KG1 (cell line): Measurements from ENCODE around the gene CHST2.

Source experiments
- DNase-seq: peaks from one replicate; lab custom pipeline; 2025; lab: John Stamatoyannopoulos, UW

CHST2 gene

DNA sequence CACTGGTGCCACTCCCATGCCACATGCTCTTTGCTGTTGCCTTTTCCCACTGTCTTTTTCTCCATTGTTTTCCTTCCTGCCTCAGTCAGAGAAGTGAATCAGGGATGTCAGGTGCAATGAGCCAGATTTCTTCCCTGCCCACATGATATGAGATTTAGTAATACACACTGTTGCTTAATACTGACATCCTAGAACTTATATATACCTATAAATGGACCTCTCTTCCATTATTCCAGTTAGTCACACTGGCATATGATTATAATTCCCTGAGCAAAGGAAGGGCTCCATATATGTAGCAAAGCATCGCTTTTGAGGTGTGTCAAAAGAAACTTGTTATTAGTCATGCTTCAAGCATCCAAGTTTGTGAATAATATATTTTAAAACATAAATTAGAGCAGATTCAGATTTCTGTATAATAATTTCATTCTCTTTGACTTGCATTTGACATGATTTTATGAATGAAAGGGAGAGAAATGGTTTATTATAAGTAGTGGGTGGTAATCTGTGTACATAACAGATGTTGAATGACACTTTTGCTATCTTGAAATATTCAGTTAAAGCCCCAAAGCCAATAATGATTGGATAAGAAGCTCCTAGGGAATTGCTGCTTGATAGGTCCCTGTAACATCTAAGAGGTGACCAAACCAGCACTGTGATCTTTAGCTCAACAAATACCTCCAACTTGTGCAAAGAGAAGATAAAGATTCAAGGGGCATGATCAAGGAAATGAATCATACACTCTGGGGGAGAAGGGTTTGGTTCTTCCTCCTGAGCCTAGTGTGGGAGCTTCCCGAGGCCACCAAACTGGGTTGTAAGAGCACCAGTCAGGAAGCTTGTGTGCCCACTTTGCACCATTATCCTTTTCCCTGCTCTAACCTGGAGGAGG is 48.6 kb downstream of the CHST2 start:
- DNase-seq = peak; percentile 41

DNA sequence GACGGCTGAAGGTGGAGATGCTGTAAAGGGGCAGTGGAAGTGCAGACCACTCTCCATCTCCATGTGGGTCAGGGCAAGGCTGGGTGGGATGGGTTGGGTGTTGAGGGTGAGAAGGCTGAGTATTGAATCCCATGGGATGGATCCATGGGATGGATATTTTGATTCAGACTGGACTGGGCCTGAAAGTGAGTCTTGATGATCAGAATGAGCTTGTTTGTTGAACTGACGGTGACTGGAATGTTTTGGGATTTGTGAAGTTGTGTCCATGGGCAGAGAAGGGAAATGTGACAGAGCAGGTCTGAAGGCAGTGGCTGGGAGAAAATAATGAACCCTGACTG is 49.3 kb downstream of the CHST2 start:
- no peak for DNase-seq

DNA sequence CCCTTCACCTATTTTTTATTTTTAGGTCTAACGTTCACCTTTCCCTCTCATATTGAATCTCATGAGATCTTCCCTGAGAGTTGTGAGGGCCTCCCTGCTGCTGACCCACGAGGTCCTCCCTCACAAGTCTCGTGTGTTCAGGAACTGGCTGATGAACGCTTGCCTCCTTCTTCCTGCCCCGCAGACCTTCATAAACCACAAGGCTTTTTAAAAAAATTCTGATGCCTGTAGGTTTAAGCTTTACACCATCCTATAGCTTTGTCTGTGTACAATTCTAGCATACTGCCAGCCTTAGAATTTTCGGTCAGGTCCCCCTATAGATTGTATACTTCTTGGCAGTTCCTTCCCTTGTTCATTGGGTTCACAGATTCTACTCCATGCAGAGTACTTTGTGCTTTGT is 50.5 kb downstream of the CHST2 start:
- DNase-seq = no peak

DNA sequence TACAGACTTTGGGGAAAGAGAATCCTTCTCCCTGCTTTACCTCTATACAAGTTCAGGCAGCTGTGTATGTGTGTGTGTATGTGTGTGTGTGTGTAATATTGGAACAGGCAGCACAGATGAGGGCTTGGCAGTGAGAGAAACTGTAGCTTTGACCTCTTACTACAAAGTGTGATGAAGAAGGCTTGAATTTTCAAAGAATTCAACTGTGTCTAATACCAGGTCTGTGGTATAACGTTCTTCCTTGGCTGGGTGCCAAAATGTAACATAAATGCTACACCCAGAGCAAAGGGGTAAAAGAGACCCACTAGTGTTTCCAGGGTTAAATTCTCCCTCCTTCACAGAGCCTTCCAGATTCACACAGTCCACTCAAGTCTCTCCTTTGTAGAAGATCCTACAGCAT is 51.1 kb downstream of the CHST2 start:
- no peak for DNase-seq

DNA sequence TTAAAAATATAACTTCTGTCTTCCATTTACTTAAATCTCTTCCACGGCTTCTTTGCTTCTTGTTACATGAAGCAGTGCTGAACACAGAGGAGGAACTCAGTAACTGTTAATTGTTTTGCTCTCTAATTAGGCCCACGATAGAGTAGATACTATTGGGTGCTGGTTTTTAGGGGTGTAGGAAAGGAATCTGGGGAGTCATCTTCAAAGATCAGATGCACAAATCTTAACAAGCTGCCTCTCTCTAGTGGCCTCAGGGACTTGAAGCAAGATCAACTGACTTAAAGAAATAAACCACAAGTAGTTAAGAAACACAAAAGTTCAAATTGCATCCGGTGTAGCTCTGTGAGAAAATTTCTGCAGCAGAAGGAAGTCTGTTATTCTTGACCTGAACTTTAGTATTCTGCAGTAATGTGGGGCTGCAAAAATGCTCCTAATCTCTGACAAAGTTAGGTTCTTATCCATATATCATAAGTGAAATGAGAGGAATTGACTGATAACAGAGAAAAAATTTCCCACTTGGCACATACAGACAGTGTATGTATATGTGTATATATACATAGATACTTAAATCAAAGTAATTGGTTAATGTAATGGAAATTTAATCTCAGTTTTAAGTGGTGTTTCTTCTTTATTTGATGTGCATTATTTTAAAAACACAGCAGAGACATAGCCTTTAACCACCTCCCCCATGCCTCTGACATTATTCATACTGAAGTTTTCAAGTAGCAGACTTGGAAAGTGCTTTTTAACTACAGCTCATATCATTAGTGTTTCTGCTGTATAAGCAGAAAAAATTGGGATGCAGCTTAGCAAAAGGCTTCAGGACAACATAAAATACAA is 51.8 kb downstream of the CHST2 start:
- DNase-seq = peak; percentile 75

DNA sequence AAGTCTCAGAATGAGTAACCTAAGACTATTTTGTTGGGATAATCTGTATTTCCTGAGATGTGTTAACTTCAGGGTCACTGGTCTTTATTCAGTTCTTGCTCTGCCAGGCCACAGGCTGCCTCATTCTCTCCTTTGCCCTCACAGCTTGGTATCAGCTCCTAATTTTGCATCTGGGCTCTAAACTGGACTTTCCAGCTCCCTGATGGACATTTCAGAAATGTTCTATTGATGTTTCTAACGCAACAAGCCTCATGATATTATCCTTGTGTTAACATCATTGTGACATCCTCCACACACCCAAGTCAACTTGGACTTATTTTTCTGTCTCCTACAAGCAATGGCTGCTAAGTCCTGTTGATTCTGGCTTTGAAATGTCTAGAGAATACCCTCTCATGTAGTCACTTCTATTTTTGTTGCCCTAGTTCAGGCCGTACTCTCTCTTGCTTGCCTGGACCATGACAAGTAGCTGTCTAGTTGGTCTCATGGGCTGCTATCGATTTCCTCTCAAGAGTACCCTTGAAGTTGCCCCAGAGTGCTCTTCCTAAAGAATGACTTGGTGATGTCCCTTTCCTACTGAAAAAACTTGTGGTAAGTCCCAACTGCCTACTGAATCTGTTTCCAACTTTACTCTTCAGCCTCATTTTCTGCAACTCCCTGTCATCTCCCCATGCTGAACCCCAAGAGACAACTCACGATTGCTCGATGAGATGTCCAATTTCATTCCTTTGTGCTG is 52.7 kb downstream of the CHST2 start:
- no peak for DNase-seq

DNA sequence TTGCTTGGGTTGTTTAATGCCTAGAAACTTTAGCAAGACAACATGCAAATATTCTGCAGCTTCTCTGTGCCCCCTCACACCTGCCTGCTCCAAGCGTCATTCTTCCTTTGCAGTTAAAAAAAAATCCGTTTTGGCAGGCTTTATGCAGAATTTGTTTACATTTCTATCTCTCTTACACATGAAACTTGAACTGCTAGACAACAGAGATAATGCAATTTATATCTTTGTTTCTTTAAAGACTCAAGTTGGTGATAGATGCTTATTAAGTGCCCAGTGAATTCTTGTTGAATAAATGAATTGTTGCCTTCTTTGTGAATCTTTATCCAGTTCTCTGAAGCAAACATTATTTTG is 53.2 kb downstream of the CHST2 start:
- no peak for DNase-seq

DNA sequence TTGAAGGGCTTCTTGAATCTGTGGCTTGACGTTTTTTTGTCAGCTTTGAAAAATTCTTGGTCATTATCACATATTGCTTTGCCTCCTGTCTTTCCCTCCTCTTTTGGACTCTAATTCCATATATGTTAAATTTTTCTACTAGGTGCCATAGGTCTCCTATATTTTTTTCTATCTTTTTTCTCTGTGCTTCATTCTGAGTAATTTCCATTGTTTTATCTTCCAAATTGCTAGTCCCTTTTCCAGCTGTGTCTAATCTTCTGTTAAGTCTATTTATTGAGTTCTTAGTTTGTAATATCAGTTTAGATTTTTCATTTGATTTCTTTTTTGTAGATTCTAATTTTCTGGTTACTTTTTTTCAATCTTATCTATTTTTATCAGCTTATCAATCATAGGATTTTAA is 53.7 kb downstream of the CHST2 start:
- DNase-seq = no peak
